Fibroblast of villous mesenchyme (primary cell): ENCODE data around the gene BMPER. TPM values are rescaled to one million over a fixed set of nuclear protein-coding genes. Genes with fewer than 3 reads are reported as not detected.

Experiments
- DNase-seq: peaks from one replicate; pipeline ENCODE4 v3.0.0-alpha.2; 2010; ENCODE audit warnings: low read depth
- H3K4me3 ChIP-seq: 2 replicates; pipeline ENCODE4 v1.5.1; 2011; ENCODE audit warnings: low read depth, mild to moderate bottlenecking, low read length
- CTCF ChIP-seq: IDR thresholded peaks from 2 replicates; pipeline ENCODE4 v1.5.1; 2012; ENCODE audit warnings: low read depth, mild to moderate bottlenecking, low read length; ENCODE audit not compliant: insufficient read depth
- total RNA-seq: library from RNA; depleted of rRNA; stranded (reverse); fragments of >200 nt; gene quantifications from 2 replicates; pipeline ENCODE4 v1.2.3, GENCODE V29; 2012

Gene BMPER
- total RNA-seq, 1 donor, result 7.8 TPM

GRCh38 chr7:33872870-33873269 lies 32.5 kb upstream of the BMPER start:
- peak; percentile 76 for DNase-seq
- H3K4me3 ChIP-seq, result no peak overlapping the region
- TF ChIP-seq CTCF, result no peak

GRCh38 chr7:33873518-33873917 lies 31.8 kb upstream of the BMPER start:
- DNase-seq, result no peak
- TF ChIP-seq CTCF, result no peak
- no peak overlapping the region for H3K4me3 ChIP-seq

- no peak overlapping the region for H3K4me3 ChIP-seq
- no peak for TF ChIP-seq CTCF
- peak; percentile 69 for DNase-seq
Observed at GRCh38 chr7:33873981-33874750, 31.2 kb upstream of the BMPER start.

- DNase-seq, result peak; percentile 91
- no peak overlapping the region for H3K4me3 ChIP-seq
- TF ChIP-seq CTCF, result no peak
Observed at GRCh38 chr7:33874943-33875342, 30.4 kb upstream of the BMPER start.

GRCh38 chr7:33876596-33877274 lies 28.6 kb upstream of the BMPER start:
- no peak overlapping the region for H3K4me3 ChIP-seq
- peak; percentile 23 for DNase-seq
- no peak for TF ChIP-seq CTCF

GRCh38 chr7:33880787-33881186 lies 24.6 kb upstream of the BMPER start:
- H3K4me3 ChIP-seq, result no peak overlapping the region
- no peak for TF ChIP-seq CTCF
- DNase-seq, result no peak
